ENCODE results near the gene LY9.

Gene LY9, protein sequence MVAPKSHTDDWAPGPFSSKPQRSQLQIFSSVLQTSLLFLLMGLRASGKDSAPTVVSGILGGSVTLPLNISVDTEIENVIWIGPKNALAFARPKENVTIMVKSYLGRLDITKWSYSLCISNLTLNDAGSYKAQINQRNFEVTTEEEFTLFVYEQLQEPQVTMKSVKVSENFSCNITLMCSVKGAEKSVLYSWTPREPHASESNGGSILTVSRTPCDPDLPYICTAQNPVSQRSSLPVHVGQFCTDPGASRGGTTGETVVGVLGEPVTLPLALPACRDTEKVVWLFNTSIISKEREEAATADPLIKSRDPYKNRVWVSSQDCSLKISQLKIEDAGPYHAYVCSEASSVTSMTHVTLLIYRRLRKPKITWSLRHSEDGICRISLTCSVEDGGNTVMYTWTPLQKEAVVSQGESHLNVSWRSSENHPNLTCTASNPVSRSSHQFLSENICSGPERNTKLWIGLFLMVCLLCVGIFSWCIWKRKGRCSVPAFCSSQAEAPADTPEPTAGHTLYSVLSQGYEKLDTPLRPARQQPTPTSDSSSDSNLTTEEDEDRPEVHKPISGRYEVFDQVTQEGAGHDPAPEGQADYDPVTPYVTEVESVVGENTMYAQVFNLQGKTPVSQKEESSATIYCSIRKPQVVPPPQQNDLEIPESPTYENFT

DNA sequence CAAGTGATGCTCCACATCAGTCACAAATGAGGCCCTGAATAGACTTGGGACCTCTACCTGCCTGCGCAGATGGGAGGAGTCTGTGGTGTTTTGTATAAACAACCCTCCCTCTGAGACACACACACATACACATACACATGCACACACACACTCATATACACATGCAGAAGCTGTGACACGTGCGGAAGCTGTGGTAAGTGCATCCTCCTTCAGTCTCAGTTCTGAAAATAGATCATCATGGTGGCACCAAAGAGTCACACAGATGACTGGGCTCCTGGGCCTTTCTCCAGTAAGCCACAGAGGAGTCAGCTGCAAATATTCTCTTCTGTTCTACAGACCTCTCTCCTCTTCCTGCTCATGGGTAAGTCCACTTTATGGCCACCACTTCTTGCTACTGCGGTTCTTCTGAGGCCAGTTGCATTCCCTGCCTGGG, at the start of gene LY9:
Gene LY9 (plus strand): TSS at position 224 of the 433 bp plus-strand sequence. CDS start 14 bp downstream, at position 238.
- TF ChIP-seq, protein P1, sequence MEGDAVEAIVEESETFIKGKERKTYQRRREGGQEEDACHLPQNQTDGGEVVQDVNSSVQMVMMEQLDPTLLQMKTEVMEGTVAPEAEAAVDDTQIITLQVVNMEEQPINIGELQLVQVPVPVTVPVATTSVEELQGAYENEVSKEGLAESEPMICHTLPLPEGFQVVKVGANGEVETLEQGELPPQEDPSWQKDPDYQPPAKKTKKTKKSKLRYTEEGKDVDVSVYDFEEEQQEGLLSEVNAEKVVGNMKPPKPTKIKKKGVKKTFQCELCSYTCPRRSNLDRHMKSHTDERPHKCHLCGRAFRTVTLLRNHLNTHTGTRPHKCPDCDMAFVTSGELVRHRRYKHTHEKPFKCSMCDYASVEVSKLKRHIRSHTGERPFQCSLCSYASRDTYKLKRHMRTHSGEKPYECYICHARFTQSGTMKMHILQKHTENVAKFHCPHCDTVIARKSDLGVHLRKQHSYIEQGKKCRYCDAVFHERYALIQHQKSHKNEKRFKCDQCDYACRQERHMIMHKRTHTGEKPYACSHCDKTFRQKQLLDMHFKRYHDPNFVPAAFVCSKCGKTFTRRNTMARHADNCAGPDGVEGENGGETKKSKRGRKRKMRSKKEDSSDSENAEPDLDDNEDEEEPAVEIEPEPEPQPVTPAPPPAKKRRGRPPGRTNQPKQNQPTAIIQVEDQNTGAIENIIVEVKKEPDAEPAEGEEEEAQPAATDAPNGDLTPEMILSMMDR (IDR thresholded peaks at IDR 0.05; ENCODE audit: low read depth, low read length), result no peak

DNA sequence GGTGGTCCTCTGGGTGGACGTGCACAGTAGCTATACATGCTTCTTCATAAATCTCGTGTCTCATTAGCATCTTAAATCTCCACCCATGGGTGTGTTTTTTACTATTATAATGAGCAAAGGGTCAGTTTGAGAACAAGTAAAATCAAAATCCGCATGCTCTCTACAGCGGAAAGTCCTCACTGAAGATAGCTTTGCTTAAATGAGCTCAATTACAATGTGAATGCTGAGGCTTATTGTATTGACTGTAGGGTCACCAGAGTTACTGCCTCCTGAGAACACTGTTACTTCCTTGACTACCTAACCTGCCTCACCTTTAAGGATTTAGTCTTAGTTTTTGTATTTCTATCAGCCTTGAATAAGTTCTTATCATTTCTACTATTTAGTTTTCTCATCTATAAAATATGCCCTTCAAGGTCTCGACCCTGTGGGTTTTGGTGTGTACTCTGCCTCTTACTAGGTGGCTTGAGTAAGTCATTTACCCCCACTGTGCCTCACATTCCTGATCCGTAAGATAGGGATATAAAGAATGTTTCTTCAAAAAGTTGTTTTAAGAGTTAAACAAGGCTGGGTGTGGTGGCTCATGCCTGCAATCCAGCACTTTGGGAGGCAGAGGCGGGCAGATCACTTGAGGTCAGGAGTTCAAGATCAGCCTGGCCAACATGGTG, 49.0 kb upstream of the LY9 start:
- DNase-seq (ENCODE audit: extremely low read depth, low read depth), result no peak
- TF ChIP-seq, protein P1 (IDR thresholded peaks at IDR 0.05; ENCODE audit: low read depth, low read length), result no peak

More for the DNA sequence above, at the start of gene LY9:
- DNase-seq (ENCODE audit: extremely low read depth, low read depth), result no peak

DNA sequence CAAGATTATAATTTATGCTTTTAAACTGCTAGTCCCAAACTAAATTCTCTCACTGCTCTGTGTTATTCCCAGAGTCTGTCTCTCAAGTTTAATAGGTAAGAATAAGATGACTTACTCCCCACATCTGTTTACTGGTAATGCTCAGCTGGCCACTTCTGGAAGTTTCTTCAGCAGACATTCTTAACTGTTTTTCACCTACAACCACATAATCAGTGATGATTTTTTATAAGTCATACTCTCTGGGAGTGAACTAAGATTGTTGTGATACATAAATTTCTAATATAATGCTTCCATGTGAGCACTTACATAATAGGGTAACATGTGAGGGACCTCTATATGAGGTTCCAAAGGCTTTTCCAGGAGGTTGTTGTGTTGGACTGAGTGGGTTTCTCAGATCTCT, 48.3 kb upstream of the LY9 start:
- TF ChIP-seq, protein P1 (IDR thresholded peaks at IDR 0.05; ENCODE audit: low read depth, low read length), result no peak
- no peak for DNase-seq (ENCODE audit: extremely low read depth, low read depth)

DNA sequence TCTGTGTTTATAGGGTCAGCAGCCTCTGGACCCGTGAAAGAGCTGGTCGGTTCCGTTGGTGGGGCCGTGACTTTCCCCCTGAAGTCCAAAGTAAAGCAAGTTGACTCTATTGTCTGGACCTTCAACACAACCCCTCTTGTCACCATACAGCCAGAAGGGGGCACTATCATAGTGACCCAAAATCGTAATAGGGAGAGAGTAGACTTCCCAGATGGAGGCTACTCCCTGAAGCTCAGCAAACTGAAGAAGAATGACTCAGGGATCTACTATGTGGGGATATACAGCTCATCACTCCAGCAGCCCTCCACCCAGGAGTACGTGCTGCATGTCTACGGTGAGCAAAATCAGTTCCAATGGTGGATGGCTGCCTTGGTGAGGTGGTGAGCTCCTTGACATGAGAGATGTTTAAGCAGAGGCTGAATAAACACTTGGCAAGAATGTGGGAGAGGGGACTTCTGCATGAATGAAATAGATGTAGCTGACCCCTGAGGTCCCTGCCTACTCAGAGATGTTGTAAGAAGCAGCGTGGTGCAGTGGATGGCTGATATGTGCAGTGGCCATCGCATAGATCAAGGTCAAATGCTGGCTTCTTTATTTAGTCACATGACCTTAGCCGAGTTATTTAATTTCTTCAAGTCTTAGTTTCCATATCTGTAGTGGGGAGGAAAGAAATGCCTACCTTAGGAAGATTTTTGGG, 47.6 kb upstream of the LY9 start:
- TF ChIP-seq, protein P1 (IDR thresholded peaks at IDR 0.05; ENCODE audit: low read depth, low read length), result no peak
- no peak for DNase-seq (ENCODE audit: extremely low read depth, low read depth)

DNA sequence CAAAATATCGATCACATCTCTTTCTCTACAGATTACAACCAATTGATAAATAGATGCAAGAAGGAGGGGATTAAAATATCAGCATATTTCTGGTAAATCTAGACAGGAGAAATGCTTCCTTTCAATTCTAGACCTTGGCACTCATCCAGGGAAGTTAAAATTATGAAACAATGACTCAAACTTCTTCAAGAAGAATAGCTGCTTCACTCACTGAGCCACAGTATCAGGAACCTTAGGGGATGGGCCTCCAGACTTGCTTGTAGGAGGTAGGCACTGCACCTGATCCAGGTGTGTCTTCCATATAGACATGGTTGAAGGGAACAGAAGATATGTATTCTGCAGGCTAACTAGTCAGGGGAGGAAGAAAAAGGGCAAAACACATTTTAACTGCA, 47.1 kb upstream of the LY9 start:
- DNase-seq (ENCODE audit: extremely low read depth, low read depth), result no peak
- TF ChIP-seq, protein P1 (IDR thresholded peaks at IDR 0.05; ENCODE audit: low read depth, low read length), result no peak

DNA sequence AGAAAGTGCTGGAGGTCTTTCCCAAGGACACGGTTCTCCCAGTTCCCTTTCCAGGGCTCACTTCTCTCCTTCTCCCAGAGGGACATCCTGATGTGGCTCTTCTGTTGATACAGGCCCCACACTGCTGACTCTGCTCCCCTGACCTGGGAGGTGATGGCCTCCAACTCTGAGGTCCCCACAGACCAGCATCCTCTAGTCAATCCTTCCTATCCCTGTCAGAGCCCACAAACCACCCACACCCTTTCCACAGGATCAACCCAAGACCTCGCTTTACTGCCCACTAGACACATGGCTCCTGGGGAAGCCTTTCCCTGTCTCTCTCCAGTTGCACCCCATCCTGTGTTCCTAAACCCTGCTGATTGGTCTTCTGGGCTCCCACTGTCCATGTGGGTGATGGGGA, 45.4 kb upstream of the LY9 start:
- TF ChIP-seq, protein P1 (IDR thresholded peaks at IDR 0.05; ENCODE audit: low read depth, low read length), result no peak

More for the DNA sequence above, 45.4 kb upstream of the LY9 start:
- no peak for DNase-seq (ENCODE audit: extremely low read depth, low read depth)

Measured in AG09319 (cell line).